ENCODE measurements around the gene CEP63.

- TF ChIP-seq CTCF (IDR thresholded peaks at IDR 0.05; ENCODE audit: low read depth, low read length), result no peak
- no peak for TF ChIP-seq EZH2phosphoT487 (IDR thresholded peaks at IDR 0.05; ENCODE audit: low read depth)
These were observed 44.5 kb upstream of the CEP63 start for GRCh38 chr3:134441321-134441720.

Measured in OCI-LY3 (cell line).